Non-pigmented ciliary epithelial cell (primary cell): ENCODE results near the gene MAPK13.
"Not testable (repeated sequence)": the region's sequence is repeated elsewhere in the genome, so short reads cannot be mapped to it uniquely, and the experiment has no call there.

Experiments
- DNase-seq: peaks from one replicate; pipeline ENCODE4 v3.0.0-alpha.2; 2010; ENCODE audit warnings: low read depth

Gene MAPK13

GRCh38 chr6:36128073-36128472 lies 2.2 kb upstream of the MAPK13 start:
- no peak for DNase-seq

- no peak for DNase-seq
Observed at GRCh38 chr6:36128793-36129192, 1.5 kb upstream of the MAPK13 start.

- DNase-seq: not testable (repeated sequence)
Observed at GRCh38 chr6:36129334-36129733, 979 bp upstream of the MAPK13 start.

DNA sequence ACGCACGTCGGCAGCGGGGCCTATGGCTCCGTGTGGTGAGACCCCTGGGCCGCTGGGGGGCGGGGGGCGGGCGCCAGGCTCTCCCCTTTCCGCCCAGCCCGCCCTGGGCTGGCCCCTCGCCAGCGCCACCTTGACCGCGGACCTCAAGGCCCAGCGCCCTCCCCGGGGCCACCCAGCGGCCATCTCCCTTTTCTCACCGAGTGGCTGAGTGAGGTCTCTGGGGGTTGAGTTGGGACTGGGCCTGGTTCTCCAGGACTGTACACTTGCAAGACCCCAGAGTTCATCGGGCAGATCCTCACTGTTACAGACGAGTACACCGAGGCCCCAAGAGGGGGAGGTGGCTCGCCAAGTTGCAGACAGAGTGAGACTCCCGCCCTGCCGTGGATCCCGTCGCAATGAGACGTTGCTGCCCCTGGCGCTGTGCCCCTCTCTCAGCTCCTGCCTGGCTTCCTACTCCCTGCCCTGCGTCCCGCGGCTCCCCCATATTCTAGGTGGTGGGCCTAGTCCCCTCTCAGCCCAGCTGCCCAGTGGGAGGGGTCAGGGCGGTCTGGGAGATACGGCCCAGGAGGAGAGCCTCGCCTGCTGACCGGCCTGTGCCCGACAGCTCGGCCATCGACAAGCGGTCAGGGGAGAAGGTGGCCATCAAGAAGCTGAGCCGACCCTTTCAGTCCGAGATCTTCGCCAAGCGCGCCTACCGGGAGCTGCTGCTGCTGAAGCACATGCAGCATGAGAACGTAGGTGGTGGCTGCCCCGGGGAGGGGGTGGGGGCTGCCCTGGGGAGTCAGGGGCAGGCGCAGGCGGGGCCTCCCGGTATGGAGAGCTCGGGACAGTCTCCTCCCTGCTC lies 576 bp downstream of the MAPK13 start:
- DNase-seq: no peak

DNA sequence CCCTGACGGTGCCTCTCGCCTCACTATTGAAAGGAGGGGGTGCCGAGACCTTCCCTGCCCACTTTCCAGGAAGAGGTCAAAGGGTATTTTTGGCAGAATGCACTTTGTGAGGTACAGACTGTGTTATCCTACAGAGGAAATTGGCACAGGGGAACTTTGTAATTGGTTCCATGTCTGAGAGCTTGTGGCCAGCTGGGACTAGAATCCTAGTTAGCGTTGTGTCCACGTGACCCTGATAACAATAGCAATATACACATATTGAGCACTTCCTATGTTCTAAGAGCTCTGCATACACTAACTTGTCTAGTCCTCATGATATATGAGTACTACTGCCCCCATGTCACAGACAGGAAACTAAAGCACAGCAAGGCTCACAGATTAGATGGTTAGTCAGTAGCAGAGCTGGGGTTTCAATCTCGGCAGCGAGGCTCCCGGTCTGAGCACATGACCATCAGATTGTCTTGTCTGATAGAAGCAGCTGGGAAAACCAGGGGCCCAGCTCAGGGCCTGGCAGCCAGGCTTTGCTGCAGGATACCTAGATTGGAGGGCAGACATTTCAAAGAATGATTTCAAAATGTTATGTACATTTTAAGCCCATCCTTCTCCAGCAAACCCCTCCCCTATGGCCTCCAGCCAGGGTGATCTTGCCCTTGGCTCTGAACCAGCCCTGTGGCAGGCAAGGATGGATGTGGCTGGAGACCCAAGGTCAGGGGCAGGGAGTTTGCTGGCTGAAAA lies 1.4 kb downstream of the MAPK13 start:
- no peak for DNase-seq

DNA sequence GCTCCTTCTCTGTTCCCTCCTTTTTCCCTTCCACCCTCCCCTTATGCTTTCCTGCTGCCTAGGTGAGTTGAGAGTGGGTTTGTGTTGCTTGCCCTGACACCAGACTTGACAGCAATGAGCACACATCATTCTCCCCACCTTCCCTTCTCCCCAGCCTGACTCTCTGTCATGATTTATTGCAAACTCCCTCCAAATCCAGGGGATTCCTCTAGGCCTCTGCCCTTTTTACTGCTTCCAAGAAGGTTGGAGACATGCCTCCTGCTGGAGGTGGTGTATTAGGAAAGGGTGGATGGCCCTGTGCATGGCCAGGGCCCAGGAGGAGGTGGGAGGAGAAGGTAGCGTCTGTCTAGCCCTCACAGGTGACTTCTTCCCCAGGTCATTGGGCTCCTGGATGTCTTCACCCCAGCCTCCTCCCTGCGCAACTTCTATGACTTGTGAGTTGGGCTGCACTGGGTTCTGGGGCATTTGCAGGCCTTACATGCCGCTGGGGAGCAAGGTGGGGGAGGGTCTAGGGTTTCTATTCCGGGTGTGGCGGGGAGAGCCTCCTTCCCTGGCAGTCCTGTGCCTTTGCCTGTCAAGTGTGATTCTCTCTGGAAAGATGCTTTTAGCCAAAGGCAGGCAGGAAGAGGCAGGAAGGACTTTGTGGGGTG lies 2.1 kb downstream of the MAPK13 start:
- DNase-seq: no peak

DNA sequence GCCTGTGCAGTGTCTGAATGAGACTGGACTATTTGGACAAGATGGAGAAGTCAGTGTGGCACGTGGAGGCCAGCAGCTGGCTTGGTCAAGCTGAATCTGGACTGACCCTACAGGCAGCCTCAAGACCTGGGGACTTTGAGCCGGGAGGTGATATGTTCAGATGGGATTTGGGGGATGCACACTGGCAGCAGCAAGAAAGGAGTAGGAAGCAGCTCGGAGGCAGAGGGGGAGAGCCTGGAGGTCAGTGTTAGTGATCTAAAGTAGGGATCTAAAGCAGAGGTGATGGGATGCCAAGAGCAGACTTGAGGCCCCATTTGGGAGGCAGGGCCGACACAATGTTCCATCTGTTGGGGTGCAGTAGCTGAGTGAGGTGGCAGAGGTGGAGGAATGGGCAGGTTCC lies 2.8 kb downstream of the MAPK13 start:
- no peak for DNase-seq

DNA sequence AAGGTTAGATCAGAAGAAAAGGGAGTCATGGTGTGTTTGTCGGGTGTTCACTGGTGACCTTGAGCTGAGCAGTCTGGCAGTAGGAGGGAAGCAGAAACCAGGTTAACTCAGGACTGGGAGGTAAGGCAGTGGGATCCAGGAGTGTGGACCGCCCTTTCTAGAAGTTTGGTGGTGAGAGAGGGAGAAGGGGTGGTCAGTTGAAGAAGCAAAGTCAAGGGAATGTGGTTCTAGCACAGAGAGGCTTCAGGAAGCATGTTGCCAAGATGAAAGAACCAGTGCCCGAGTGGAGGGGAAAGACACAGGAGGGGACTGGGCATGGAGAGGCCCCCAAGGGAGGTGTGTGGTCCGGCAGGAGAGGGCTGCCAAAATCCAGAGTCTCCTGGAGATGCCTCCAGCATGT lies 3.6 kb downstream of the MAPK13 start:
- DNase-seq: no peak

GRCh38 chr6:36135053-36135731 lies 4.9 kb downstream of the MAPK13 start:
- no peak for DNase-seq

DNA sequence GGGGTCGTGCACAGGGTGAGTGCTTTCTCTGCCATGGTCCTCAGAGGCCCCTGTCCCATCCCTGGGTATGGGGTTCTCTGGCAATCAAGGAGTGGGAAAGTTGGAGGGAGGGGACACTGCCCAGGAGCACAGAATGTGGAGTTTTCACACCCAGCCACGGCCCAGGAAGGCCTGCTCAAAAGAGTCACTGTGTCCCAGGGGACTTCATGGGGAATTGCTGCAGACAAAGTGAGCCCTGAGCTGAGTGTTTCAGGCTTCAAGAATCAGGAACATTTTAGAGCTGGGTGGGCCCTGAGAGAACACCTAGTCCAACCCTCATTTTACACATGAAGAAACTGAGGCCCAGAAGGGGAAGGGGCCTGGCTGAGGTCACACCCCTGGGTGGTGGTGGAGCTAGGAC lies 5.7 kb downstream of the MAPK13 start:
- no peak for DNase-seq

DNA sequence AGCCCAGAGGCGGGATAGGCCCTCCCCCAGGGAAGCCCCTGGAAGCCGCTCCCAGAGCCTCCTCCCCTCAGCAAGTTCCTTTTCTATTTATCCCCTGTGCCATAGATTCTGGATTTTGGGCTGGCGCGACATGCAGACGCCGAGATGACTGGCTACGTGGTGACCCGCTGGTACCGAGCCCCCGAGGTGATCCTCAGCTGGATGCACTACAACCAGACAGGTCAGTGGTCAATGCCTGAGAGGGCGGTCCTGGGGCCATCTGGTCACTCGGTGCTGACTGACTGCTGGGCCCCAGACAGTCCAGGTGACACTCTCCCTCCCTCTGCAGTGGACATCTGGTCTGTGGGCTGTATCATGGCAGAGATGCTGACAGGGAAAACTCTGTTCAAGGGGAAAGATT lies 6.2 kb downstream of the MAPK13 start:
- DNase-seq: no peak

- no peak for DNase-seq
Observed at GRCh38 chr6:36138667-36139066, 8.4 kb downstream of the MAPK13 start.

DNA sequence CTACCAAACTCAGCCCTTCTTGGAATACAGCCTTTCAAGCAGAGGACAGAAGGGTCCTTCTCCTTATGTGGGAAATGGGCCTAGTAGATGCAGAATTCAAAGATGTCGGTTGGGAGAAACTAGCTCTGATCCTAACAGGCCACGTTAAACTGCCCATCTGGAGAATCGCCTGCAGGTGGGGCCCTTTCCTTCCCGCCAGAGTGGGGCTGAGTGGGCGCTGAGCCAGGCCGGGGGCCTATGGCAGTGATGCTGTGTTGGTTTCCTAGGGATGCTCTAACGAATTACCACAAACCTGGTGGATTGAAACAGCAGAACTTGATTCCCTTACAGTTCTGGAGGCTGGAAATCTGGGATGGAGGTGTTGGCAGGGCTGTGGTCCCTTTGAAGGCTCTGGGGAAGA lies 9.1 kb downstream of the MAPK13 start:
- DNase-seq: no peak

- no peak for DNase-seq
Observed at GRCh38 chr6:36139991-36140710, 9.8 kb downstream of the MAPK13 start.

- no peak for DNase-seq
Observed at GRCh38 chr6:36141091-36141490, 10.8 kb downstream of the MAPK13 start.

DNA sequence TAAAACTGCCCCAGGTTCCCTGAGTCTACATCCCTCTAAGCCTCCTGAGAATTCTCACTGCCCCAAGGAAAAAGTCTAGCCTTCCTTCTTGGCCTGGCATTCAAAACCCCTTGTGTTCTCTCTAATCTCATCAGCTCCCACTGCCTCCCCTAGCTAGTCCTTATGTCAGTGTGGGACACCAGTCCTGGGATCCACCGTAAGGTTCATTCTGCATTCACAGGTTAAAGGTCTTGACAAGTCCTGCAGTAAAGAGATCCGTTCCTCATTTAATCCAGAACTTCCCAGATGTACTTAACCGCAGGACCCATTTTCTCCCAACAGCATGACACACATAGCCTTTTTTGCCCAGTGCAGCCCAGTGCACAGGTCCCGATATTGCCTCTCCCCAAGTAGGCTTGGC lies 11.6 kb downstream of the MAPK13 start:
- DNase-seq: no peak

DNA sequence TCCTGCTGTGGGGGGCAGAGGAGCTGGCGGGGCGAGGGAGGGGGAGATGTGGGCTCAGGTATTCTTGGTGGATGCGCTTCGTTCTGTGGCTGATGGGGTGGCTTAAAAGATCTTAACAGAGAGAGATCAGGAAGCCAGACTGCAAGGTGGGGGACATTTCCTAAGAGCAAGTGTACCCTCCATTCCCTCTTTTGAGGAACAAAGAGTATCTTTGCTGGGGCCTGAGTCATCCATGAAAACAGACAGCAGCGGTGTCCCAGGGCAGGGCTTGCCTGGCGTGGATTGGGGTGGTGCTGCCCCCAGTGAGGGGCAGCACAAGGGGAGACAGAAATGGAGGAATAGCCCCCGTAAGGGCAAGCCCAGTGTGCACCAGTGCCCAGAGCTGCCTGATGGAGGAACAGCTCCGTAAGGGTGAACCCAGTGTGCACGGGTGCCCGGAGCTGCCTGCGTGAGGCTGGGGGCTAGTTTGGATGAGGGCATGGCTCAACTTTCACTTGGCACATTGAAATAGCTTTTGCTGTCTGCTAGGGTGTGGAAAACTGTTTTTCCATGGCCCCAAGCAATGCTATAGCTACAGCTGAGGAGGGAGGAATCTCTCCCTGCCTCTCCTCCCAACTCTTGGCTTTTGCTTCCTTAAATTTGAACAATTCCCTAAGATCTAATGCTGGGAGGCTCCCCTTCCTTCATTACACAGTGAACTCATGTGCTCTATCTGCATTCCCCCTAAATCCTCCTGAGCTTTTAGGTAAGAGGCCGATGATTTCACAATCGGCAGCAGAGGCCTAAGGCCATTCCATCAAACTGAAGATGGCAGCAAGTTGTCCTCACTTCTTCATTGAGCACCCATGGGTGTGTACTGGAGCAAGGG lies 12.9 kb downstream of the MAPK13 start:
- DNase-seq: no peak

DNA sequence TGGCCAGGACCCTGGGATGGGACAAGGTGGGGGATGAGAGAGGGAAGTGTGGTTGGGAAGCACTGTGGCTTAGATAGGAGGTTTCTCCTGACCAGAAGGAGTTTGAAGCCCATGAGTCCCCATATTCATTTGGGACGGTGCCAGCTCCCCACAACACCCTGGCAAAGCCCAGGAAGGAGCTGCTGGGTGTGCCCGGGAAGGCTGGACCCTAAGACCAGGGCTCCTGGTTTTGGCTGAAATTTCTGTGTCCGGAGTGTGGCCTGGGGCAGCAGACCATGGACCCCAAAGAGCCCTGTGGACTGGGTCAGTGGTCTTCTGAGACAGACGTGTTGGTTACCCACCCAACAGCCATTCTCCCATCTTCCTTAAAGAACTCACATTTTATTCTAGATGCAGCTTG lies 15.2 kb downstream of the MAPK13 start:
- no peak for DNase-seq

GRCh38 chr6:36147294-36147693 lies 17.0 kb downstream of the MAPK13 start:
- DNase-seq: no peak

- DNase-seq: no peak
Observed at GRCh38 chr6:36149476-36149875, 19.2 kb downstream of the MAPK13 start.

GRCh38 chr6:36150283-36150682 lies 20.0 kb downstream of the MAPK13 start:
- no peak for DNase-seq
